ENCODE measurements around the gene UCN. TPM values are rescaled to one million over a fixed set of nuclear protein-coding genes. Genes with fewer than 3 reads are reported as not detected.

The UCN gene
- total and polyA plus RNA-seq, 2 of the 4 experiments (the other 2 are of a cell fraction), result 0.22 TPM; not detected in 1

DNA sequence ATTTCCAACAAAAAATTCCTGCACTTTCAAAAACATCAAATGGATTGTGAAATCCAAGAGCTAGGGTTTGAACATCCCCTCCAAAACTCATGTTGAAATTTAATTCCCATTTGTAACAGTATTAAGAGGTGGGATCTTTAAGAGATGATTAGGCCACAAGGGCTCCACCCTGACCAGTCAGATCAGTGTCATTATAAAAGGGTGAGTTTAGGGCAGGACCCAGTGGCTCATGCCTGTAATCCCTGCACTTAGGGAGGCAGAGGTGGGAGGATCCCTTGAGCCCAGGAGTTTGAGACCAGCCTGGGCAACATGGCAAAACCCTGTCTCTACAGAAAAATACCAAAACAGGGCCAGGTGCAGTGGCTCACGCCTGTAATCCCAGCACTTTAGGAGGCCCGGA, 39.4 kb upstream of the UCN start:
- intact Hi-C loops (cut with micrococcal nuclease), result no loop called here
- H3K4me3 ChIP-seq (ENCODE audit: insufficient read depth, low read depth, low read length), result no peak overlapping the region
- H4K8ac ChIP-seq (ENCODE audit: low read depth in 2 of 2, low read length in 2 of 2), result no peak overlapping the region
- no peaks in the 10 kb centered on the region for H3K27me3 ChIP-seq (ENCODE audit: control insufficient read depth, insufficient read depth, low read length)
- no peak overlapping the region for H3K4me2 ChIP-seq (ENCODE audit: low read depth, low read length)
- no peak overlapping the region for H2AK5ac ChIP-seq (ENCODE audit: low read depth, low read length)
- no peak overlapping the region for H4K5ac ChIP-seq (ENCODE audit: low read depth, low read length)
- peaks cover 15% of the 10 kb centered on the region for H4K20me1 ChIP-seq (ENCODE audit: insufficient read depth, low read length)
- no peak overlapping the region for H3K27ac ChIP-seq (ENCODE audit: insufficient read depth, low read length)
- H2AFZ ChIP-seq (replicated peaks; ENCODE audit: low read length, poor library complexity), result no peak overlapping the region
- BruUV-seq (replicated peaks), result no TSS peak
- dilution Hi-C loops (cut with HindIII; ENCODE audit: low sequenced_read_pairs, unreplicated experiment), result no loop called here
- H3K36me3 ChIP-seq (ENCODE audit: control insufficient read depth, insufficient read depth, low read length), result peaks cover 6% of the 10 kb centered on the region
- H3K4ac ChIP-seq (ENCODE audit: low read depth, low read length), result no peak overlapping the region
- H3K9ac ChIP-seq (ENCODE audit: low read depth, low read length), result no peak overlapping the region
- peaks cover 32 to 64% of the 10 kb centered on the region in 2 experiments for H3K79me1 ChIP-seq (ENCODE audit: low read depth in 1 of 2, low read length in 2 of 2)
- no peaks in the 10 kb centered on the region for H3K9me3 ChIP-seq (ENCODE audit: control insufficient read depth, insufficient read depth, low read length)
- ATAC-seq (ENCODE audit: low read depth) (0 out of 2 replicates have a peak, but pooled peaks have one; percentile 14), DNase-seq (no peak)
- no peak overlapping the region for H2AK9ac ChIP-seq (replicated peaks; ENCODE audit: low read depth, low read length, poor library complexity)
- H3K9me1 ChIP-seq (ENCODE audit: insufficient read depth, low read length), result no peaks in the 10 kb centered on the region; the same call in 1 of the 2 replicates
- H2BK120ac ChIP-seq (ENCODE audit: low read depth, low read length), result no peak overlapping the region
- no peak overlapping the region for H2BK5ac ChIP-seq (ENCODE audit: low read depth, low read length, poor library complexity, severe bottlenecking)
- no peak overlapping the region for H3K56ac ChIP-seq (ENCODE audit: extremely low read depth, insufficient read depth, low read length)
- H3K4me1 ChIP-seq (ENCODE audit: control insufficient read depth, insufficient read depth, low read length), result no peaks in the 10 kb centered on the region
- H3K23ac ChIP-seq (ENCODE audit: low read depth, low read length), result no peak overlapping the region
- no peak overlapping the region for H4K91ac ChIP-seq (ENCODE audit: insufficient read depth, low read depth, low read length)
- WGBS, 2 experiments (ENCODE audit: extremely low coverage in 2 of 2, insufficient read length in 1 of 2), result no CpG with 5 or more reads among the region's 2 CpGs
- POLR2A ChIA-PET (ENCODE audit: unreplicated experiment), result no interaction called here
- no peak for TF ChIP-seq BHLHE40 (IDR thresholded peaks at IDR 0.05; ENCODE audit: low read depth, low read length)
- TF ChIP-seq CEBPB (IDR thresholded peaks at IDR 0.05; ENCODE audit: low read depth, low read length), result peak; percentile 33; the same call in 1 of the 2 replicates
- TF ChIP-seq MAZ (IDR thresholded peaks at IDR 0.05; ENCODE audit: borderline replicate concordance, low read depth, low read length), result no peak
- no peak for TF ChIP-seq MXI1 (IDR thresholded peaks at IDR 0.05; ENCODE audit: borderline replicate concordance, low read depth, low read length)
- TF ChIP-seq RFX5 (IDR thresholded peaks at IDR 0.05; ENCODE audit: low read depth, low read length), result no peak
- no peak for TF ChIP-seq FOS (IDR thresholded peaks at IDR 0.05; ENCODE audit: low read depth, low read length)
- TF ChIP-seq, protein P1, sequence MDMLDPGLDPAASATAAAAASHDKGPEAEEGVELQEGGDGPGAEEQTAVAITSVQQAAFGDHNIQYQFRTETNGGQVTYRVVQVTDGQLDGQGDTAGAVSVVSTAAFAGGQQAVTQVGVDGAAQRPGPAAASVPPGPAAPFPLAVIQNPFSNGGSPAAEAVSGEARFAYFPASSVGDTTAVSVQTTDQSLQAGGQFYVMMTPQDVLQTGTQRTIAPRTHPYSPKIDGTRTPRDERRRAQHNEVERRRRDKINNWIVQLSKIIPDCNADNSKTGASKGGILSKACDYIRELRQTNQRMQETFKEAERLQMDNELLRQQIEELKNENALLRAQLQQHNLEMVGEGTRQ (IDR thresholded peaks at IDR 0.05; ENCODE audit: low read depth, low read length), result no peak
- CTCF ChIA-PET, result no interaction called here
- no peak overlapping the region for H2BK20ac ChIP-seq (ENCODE audit: low read depth, low read length)
- in situ Hi-C loops (cut with MboI; ENCODE audit: low sequenced_read_pairs), result no loop called here
- H2BK15ac ChIP-seq (ENCODE audit: low read depth, low read length), result no peak overlapping the region
- no peak overlapping the region for H3K14ac ChIP-seq (replicated peaks; ENCODE audit: low read depth, low read length)
- no peak overlapping the region for H3K18ac ChIP-seq (ENCODE audit: low read depth, low read length)

Data from IMR-90 (cell line).